Inflammatory macrophage treated with lipopolysaccharide for 1 hour (primary cell): ENCODE measurements around the gene FIBCD1.
"Not testable (repeated sequence)": the region's sequence is repeated elsewhere in the genome, so short reads cannot be mapped to it uniquely, and the experiment has no call there.

Experiments used
- DNase-seq, 2 donors: peaks; one replicate each; pipeline ENCODE4 v3.0.0-alpha.2; 2020 to 2022

FIBCD1 gene

DNA sequence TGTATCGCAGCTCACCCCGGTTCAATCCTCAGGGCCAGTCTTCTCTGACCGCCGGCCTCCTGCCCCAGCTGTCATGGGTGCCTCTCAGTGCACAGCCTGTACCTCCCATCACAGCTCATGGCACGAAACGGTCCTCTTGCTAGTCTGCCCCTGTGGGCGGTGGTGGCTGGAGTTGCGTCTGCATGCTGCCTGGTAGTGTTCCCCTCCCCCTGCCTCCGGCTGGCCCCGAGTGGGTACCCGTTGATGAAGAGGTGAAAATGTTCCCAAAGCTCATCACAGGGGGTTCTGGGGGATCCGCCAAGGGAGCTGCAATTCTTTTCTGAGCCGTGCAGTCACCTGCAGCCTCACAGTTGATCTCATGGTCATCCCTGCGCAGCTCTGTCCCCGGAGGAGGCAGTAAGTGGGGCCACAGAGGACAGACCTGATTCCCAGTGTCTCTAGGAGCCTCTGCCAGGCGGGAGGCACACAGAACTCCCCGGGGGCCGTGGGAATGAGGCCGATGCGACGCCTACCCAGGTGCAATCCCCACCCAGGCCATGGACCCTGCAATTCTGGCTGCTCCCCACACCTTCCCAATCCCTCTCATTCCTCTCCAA lies 34.7 kb upstream of the FIBCD1 start:
- DNase-seq: no peak

- no peak for DNase-seq
Observed at GRCh38 chr9:130972957-130973685, 34.1 kb upstream of the FIBCD1 start.

- DNase-seq: no peak
Observed at GRCh38 chr9:130972277-130972956, 33.4 kb upstream of the FIBCD1 start.

DNA sequence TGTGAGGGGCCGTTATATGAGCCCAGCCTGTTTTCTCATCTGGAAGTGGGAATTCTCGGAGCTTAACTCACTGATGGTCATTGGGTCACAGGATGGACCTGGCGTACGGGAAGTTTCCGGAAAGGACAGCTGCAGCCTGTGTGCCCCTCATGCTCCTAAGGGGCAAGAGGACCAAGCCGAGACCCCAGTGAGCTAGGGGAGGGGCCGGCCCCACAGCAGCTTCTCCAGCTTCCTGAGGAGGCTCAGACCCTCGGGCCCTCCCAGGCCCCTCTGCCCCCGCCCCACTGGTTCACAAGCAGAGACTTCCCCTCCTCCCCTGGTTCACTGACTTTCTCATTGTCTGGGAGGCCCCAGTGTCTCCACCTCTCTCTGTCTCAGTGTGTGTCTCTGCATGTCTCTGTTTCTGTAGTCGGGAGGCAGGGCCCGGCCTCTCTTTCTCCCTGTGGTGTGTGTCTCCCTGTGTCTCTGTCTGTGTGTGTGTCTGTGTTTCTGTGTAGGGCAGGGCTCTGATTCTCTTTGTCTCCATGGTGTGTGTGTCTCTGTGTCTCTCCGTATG lies 32.3 kb upstream of the FIBCD1 start:
- no peak for DNase-seq

DNA sequence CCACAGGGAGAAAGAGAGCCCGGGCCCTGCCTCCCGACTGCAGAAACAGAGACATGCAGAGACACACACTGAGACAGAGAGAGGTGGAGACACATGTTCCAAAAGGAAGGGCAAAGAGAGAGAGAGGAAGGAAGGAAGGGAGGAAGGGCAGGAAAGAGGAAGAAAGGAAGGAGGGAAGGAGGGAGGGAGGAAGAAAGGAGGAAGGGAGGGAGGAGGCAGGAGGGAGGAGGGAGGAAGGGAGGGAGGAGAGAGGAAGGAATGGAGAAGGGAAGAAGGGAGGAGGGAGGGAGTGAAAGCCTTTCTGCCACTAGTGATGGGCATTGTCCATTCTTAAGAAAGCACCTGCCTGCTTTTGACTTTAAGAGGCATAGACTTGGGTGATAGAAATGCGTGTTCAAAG lies 31.8 kb upstream of the FIBCD1 start:
- no peak for DNase-seq

DNA sequence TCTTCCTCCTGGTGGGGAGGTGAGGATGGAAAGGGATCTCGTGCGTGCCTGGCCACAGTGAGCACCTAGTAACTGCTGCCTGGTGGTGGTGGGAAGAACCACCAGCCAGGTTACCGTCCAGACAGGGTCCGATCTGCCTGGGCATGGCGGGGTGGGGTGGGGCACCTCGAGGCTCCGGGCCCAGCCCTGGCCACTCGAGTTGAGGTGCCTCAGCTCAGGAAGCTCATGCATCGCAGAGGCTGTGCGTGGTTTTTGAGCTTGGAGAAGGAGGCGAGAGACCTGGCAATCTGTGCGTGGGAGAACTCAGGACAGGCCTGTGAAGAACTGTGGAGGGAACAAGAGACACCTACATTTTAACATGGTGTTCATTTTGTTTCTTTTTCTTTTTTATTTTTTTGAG lies 31.0 kb upstream of the FIBCD1 start:
- DNase-seq: no peak

DNA sequence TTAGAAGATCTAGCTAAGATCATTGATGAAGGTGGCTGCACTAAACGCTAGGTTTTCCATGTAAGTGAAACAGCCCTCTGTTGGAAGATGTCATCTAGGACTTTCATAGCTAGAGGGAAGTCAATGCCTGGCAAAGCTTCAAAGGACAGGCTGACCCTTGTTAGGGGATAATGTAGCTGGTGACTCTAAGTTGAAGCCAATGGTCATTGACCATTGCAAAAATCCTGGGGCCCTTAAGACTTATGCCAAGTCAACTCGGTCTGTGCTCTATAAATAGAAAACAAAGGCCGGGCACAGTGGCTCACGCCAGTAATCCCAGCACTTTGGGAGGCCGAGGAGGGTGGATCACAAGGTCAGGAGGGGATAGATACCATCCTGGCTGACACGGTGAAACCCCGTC lies 26.6 kb upstream of the FIBCD1 start:
- DNase-seq: no peak

GRCh38 chr9:130963916-130964315 lies 24.9 kb upstream of the FIBCD1 start:
- no peak for DNase-seq

DNA sequence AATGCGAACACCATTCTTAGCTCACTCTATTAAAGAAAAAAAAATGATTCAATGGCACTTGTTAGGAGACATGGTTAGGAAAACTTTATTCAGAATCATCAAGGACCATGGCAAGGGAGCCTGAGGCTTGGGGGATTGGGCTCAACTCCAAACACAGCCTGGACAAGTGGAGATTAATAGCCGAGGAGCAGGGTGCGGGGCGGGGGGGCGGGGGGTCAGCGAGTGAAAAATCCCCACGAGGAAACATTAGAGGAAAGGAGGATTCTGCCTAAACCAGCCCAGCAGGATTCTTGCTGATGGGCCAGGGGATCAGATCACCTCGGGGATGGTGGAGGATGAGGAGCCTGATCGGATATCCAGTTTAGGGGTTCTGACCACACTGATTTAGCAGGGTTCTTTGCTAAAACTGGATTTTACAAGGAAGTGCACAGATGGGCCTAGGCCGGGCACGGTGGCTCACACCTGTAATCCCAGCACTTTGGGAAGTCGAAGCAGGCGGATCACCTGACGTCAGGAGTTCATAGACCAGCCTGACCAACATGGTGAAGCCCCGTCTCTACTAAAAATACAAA lies 24.4 kb upstream of the FIBCD1 start:
- DNase-seq: no peak

- DNase-seq: no peak
Observed at GRCh38 chr9:130962418-130963316, 23.6 kb upstream of the FIBCD1 start.

DNA sequence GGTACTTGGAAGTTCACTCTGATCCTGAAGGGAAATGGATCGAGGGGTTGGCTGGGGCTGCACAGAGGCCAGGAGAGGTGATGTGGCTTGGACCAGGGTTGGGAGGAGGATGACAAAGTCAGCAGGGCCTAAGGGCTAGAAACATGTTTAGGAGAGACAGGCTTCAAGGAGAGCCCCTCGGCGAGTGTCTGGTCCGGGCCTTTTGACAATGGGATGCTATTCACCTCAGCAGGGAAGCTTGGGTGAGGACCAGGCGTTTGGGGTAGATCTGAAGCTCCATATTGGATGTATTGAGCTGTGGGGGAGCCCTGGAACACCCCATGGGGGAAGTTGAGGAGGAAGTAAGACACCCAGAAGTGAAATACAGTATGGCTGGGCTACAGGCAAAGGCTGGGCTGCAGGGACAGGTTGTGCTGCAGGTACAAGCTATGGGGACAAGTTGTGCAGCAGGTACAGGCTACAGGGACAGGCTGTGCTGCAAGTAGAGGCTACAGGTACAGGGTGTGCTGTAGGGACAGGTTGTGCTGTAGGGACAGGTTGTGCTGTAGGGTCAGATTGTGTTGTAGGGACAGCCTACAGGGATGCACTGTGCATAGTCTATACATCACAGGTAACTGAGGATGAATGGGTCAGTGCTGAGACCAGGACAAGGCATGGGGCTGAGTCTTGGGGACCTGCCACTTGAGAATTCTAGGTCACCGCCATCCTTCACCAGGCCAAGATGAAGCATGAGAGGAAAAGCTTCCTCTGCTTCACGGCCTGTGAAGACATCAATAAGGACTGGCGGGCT lies 22.7 kb upstream of the FIBCD1 start:
- no peak for DNase-seq

- no peak for DNase-seq
Observed at GRCh38 chr9:130960522-130961378, 21.7 kb upstream of the FIBCD1 start.

- DNase-seq: no peak
Observed at GRCh38 chr9:130959809-130960334, 20.8 kb upstream of the FIBCD1 start.

DNA sequence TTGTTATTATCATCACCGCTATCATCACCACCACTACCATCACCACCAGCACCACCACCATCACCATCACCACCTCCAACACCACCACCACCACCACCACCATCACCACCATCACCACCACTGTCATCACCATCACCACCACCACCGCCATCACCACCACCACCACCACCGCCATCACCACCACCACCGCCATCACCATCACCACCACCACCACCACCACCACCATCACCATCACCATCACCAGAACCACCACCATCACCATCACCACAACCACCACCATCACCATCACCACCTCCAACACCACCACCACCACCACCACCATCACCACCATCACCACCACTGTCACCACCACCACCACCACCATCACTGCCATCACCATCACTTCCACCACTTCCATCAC lies 19.5 kb upstream of the FIBCD1 start:
- not testable (repeated sequence) for DNase-seq

GRCh38 chr9:130957451-130958203 lies 18.6 kb upstream of the FIBCD1 start:
- no peak for DNase-seq

- no peak for DNase-seq
Observed at GRCh38 chr9:130956636-130957450, 17.8 kb upstream of the FIBCD1 start.

DNA sequence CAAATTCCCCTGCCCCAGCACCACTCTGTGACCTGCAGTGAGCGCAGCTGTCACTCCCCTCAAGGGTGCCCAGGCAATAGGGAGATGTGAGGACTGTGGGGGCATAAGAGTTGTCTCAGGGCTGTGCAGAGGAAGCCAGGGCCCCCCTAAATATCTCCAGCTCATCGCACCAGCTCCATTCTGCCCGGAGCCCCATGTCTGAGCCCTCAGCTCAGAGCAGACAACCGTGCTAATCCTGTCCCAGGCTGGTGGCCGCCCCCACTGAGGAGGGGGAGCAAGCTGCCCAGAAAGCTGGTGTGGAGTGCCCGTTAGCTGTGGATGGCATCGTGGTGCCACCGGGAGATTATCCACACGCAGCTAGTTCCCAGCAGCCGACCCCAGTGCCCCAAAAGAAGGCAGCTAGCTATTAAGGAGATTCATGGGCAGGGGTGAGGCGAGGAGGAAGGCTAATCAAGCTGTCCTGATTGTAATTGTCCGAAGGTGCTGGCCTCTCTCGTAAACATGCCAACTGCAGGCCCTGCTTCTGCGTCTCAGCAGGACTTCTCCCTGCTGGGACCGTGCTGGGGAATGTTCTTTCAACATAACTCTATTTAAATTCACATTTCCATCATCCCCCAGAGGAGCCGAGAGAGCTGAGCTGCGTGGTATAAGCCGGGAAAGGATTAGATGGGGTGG lies 17.0 kb upstream of the FIBCD1 start:
- DNase-seq: no peak

GRCh38 chr9:130954925-130955324 lies 15.9 kb upstream of the FIBCD1 start:
- not testable (repeated sequence) for DNase-seq
